HepG2 (cell line): ENCODE measurements around the gene ZG16. TPM values are rescaled to one million over a fixed set of nuclear protein-coding genes. Genes with fewer than 3 reads are reported as not detected.

Experiments used
- AHR ChIP-seq: IDR thresholded peaks from 2 replicates; pipeline ENCODE4 v1.6.1; 2018; ENCODE audit warnings: missing genetic modification reagents, missing compliant biosample characterization
- ARID2 ChIP-seq: sonication (generic); formaldehyde crosslinking; IDR thresholded peaks from 2 replicates; pipeline ENCODE4 v1.8.1; 2022; ENCODE audit warnings: mild to moderate bottlenecking, missing genetic modification reagents, borderline replicate concordance
- ATF1 ChIP-seq: IDR thresholded peaks from 2 replicates; pipeline ENCODE4 v1.6.1; 2016; ENCODE audit warnings: mild to moderate bottlenecking, control low read depth
- DNMT3B ChIP-seq: conservative IDR thresholded peaks from 2 replicates; pipeline ENCODE4 v1.6.1; 2016; ENCODE audit warnings: missing biosample characterization, control low read depth
- JUN ChIP-seq: sonication (generic); formaldehyde crosslinking; IDR thresholded peaks from 2 replicates; pipeline ENCODE4 v1.4.0; 2020; ENCODE audit warnings: mild to moderate bottlenecking, missing genetic modification reagents
- KDM5A ChIP-seq: fragments of 200-600 bp; sonication (generic); IDR thresholded peaks from 2 replicates; pipeline ENCODE4 v1.7.0; 2018; ENCODE audit warnings: antibody characterized with exemption, mild to moderate bottlenecking, low read length, borderline replicate concordance
- MIER2 ChIP-seq: IDR thresholded peaks from 2 replicates; pipeline ENCODE4 v1.6.1; 2016; ENCODE audit warnings: missing biosample characterization, missing genetic modification reagents
- MTF2 ChIP-seq: sonication (generic); formaldehyde crosslinking; IDR thresholded peaks from 2 replicates; pipeline ENCODE4 v1.5.0; 2020; ENCODE audit warnings: missing genetic modification reagents, borderline replicate concordance
- MXI1 ChIP-seq: IDR thresholded peaks from 3 replicates; pipeline ENCODE4 v1.6.1; 2012; ENCODE audit warnings: low read depth, low read length, inconsistent platforms, borderline replicate concordance
- NCOA2 ChIP-seq: sonication (generic); formaldehyde crosslinking; IDR thresholded peaks from 2 replicates; pipeline ENCODE4 v1.8.0; 2022; ENCODE audit warnings: inconsistent platforms
- NCOA5 ChIP-seq: sonication (generic); formaldehyde crosslinking; IDR thresholded peaks from 2 replicates; pipeline ENCODE4 v1.4.0; 2020; ENCODE audit warnings: missing genetic modification reagents
- NR0B2 ChIP-seq: sonication (generic); formaldehyde crosslinking; IDR thresholded peaks from 2 replicates; pipeline ENCODE4 v1.4.0; 2020; ENCODE audit warnings: mild to moderate bottlenecking, missing genetic modification reagents
- PATZ1 ChIP-seq: sonication (generic); formaldehyde crosslinking; IDR thresholded peaks from 2 replicates; pipeline ENCODE4 v1.4.0; 2020; ENCODE audit warnings: missing genetic modification reagents
- SP2 ChIP-seq: sonication (generic); formaldehyde crosslinking; IDR thresholded peaks from 2 replicates; pipeline ENCODE4 v1.5.1; 2020; ENCODE audit warnings: mild to moderate bottlenecking, missing genetic modification reagents
- TERF1 ChIP-seq: sonication (generic); formaldehyde crosslinking; IDR thresholded peaks from 2 replicates; pipeline ENCODE4 v1.8.0; 2022; ENCODE audit warnings: mild to moderate bottlenecking, missing genetic modification reagents, moderate library complexity
- U2AF1 ChIP-seq: fragments of 200-400 bp; formaldehyde crosslinking; optimal IDR thresholded peaks from 2 replicates; pipeline ENCODE3; 2017; ENCODE audit warnings: mild to moderate bottlenecking, low read depth, low read length
- ZFP1 ChIP-seq: IDR thresholded peaks from 2 replicates; pipeline ENCODE4 v1.6.1; 2016
- ZGPAT ChIP-seq: IDR thresholded peaks from 2 replicates; pipeline ENCODE4 v1.6.1; 2016; ENCODE audit warnings: mild to moderate bottlenecking
- ZNF280B ChIP-seq: sonication (generic); formaldehyde crosslinking; IDR thresholded peaks from 2 replicates; pipeline ENCODE4 v1.5.0; 2020; ENCODE audit warnings: missing genetic modification reagents, mild to moderate bottlenecking, borderline replicate concordance
- ZNF335 ChIP-seq: sonication (generic); formaldehyde crosslinking; IDR thresholded peaks from 2 replicates; pipeline ENCODE4 v1.4.0; 2020; ENCODE audit warnings: missing genetic modification reagents
- ZNF629 ChIP-seq: sonication (generic); formaldehyde crosslinking; conservative IDR thresholded peaks from 2 replicates; pipeline ENCODE4 v1.5.0; 2020; ENCODE audit warnings: missing genetic modification reagents
- ZSCAN25 ChIP-seq: sonication (generic); formaldehyde crosslinking; IDR thresholded peaks from 2 replicates; pipeline ENCODE4 v1.8.0; 2022; ENCODE audit warnings: mild to moderate bottlenecking, missing genetic modification reagents
- polyA plus RNA-seq, 8 experiments: library from polyadenylated mRNA; depleted of rRNA in 3 of 8; stranded (reverse) in 7 of 8; unstranded in 1 of 8; fragments of >200 nt; fragmentation: Illumina TruSeq in 4 of 8; extraction: Trizol in 4 of 8; gene quantifications; 2 replicates each; pipeline versions ENCODE4 v1.2.1 to v1.2.3, GENCODE V29; 2011 to 2016; ENCODE audit warnings: low read depth in 4 of 8, missing spikeins in 1 of 8, mixed read lengths in 1 of 8; ENCODE audit not compliant: insufficient read depth in 1 of 8
- total RNA-seq, 5 experiments: library from RNA; depleted of rRNA; stranded (reverse); fragments of >200 nt; fragmentation: Illumina TruSeq; extraction: Trizol; gene quantifications; 2 replicates each; pipeline ENCODE4 v1.2.3, GENCODE V29; 2016; ENCODE audit warnings: low read depth in 1 of 5

ZG16 gene
- total and polyA plus RNA-seq, 2 of the 13 experiments (the other 11 are each of a cell fraction or from before 2014, with no cell fraction given): 0.04 to 0.07 TPM

GRCh38 chr16:29805232-29806098 lies 27.4 kb downstream of the ZG16 start (continued):
- TF ChIP-seq PATZ1 (CRISPR knock-in tag) (peak; percentile 98), SP2 (CRISPR knock-in tag) (peak; percentile 62), MXI1 (peak; percentile 88; the same call in 1 of the 3 replicates), ZNF335 (CRISPR knock-in tag) (peak; percentile 84), TERF1 (CRISPR knock-in tag) (no peak), MIER2 (peak; percentile 61; the same call in 1 of the 2 replicates), NCOA2 (CRISPR knock-in tag) (peak; percentile 85), ZNF629 (CRISPR knock-in tag) (peak; percentile 44), JUN (CRISPR knock-in tag) (peak; percentile 30; the same call in 1 of the 2 replicates), U2AF1 (no peak), DNMT3B (CRISPR knock-in tag) (no peak; the same call in 1 of the 2 replicates), NCOA5 (CRISPR knock-in tag) (0 out of 2 replicates have a peak, but pooled peaks have one; percentile 49), ZNF280B (CRISPR knock-in tag) (peak; percentile 98), ATF1 (CRISPR knock-in tag) (no peak), ZSCAN25 (CRISPR knock-in tag) (peak; percentile 87), ZFP1 (CRISPR knock-in tag) (peak; percentile 82; the same call in 1 of the 2 replicates), AHR (CRISPR knock-in tag) (peak; percentile 95), ZGPAT (CRISPR knock-in tag) (peak; percentile 99), KDM5A (peak; percentile 97), MTF2 (CRISPR knock-in tag) (0 out of 2 replicates have a peak, but pooled peaks have one; percentile 6), NR0B2 (CRISPR knock-in tag) (0 out of 2 replicates have a peak, but pooled peaks have one; percentile 42), ARID2 (CRISPR knock-in tag) (peak; percentile 92; the same call in 1 of the 2 replicates)
